Skeletal muscle satellite cell (primary cell): ENCODE data around the gene ZG16. TPM values are rescaled to one million over a fixed set of nuclear protein-coding genes. Genes with fewer than 3 reads are reported as not detected.
"Not testable (repeated sequence)": the region's sequence is repeated elsewhere in the genome, so short reads cannot be mapped to it uniquely, and the experiment has no call there.

Source experiments
- H3K27me3 ChIP-seq: 2 replicates; pipeline ENCODE4 v1.7.0; 2013; ENCODE audit warnings: low read length; ENCODE audit not compliant: control insufficient read depth, insufficient read depth
- H3K36me3 ChIP-seq: 2 replicates; pipeline ENCODE4 v1.7.0; 2013; ENCODE audit warnings: mild to moderate bottlenecking, control low read depth, low read length; ENCODE audit not compliant: insufficient read depth
- H3K4me1 ChIP-seq: 2 replicates; pipeline ENCODE4 v1.7.0; 2013; ENCODE audit warnings: low read length; ENCODE audit not compliant: control insufficient read depth, insufficient read depth
- H3K4me2 ChIP-seq: 2 replicates; pipeline ENCODE4 v1.7.0; 2013; ENCODE audit warnings: mild to moderate bottlenecking, low read length
- H3K4me3 ChIP-seq: 2 replicates; pipeline ENCODE4 v1.7.0; 2013; ENCODE audit warnings: low read length
- H3K9ac ChIP-seq: 2 replicates; pipeline ENCODE4 v1.7.0; 2013; ENCODE audit warnings: mild to moderate bottlenecking, low read depth, low read length, moderate library complexity
- H3K9me3 ChIP-seq: replicated peaks from 2 replicates; pipeline ENCODE4 v1.7.0; 2013; ENCODE audit warnings: mild to moderate bottlenecking, control low read depth, low read length
- total RNA-seq: library from RNA; depleted of rRNA; stranded (reverse); fragments of >200 nt; gene quantifications from 2 replicates; pipeline ENCODE4 v1.2.3, GENCODE V29; 2012; rRNA removed

ZG16 gene, protein sequence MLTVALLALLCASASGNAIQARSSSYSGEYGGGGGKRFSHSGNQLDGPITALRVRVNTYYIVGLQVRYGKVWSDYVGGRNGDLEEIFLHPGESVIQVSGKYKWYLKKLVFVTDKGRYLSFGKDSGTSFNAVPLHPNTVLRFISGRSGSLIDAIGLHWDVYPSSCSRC
- not detected in 2 replicates for total RNA-seq

DNA sequence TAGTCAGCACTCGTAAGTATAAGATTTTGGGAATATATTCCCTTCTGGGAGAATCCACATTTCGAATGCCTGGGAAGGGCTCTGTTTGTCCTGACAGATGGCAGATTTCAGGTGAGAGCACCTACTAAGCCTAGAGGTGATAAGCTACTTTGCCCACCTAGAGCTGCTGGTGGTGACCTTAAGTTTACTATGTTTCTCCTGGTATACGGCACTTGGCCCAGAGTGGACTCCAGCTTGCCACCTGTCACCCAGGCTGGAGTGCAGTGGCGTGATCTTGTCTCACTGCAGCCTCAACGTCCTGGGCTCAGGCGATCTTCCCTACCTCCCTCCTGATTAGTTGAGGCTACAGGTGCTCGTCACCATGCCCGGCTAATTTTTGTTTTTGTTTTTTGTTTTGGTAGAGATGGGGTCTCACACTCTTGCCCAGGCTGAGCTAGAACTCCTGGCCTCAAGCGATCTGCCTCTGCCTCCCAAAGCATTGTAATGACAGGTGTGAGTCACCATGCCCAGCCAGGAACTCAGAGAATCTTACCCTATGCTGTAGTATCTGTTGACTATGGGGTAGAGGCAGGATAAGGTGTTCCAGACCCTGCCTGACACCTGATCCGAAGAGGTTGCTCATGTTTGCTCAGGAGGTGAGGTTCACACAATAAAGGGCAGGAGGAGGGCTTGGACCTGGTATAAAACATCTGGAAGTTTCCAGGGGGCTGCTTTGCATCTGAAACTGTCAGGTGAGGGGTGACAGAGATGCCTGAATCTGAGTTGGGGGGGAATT is at the start of gene ZG16:
Gene ZG16, plus strand, starts transcription at position 681 of the 775 bp plus-strand sequence. CDS start 1,011 bp downstream, outside the sequence.
- Histone ChIP-seq H3K36me3 (no peaks in the 10 kb centered on the region), H3K4me3 (no peak within 1 kb of the TSS), H3K4me2 (no peak within 1 kb of the TSS), H3K9ac (no peak within 1 kb of the TSS), H3K9me3 (no peaks in the 10 kb centered on the region), H3K4me1 (no peaks in the 10 kb centered on the region), H3K27me3 (peaks cover 45% of the 10 kb centered on the region)

DNA sequence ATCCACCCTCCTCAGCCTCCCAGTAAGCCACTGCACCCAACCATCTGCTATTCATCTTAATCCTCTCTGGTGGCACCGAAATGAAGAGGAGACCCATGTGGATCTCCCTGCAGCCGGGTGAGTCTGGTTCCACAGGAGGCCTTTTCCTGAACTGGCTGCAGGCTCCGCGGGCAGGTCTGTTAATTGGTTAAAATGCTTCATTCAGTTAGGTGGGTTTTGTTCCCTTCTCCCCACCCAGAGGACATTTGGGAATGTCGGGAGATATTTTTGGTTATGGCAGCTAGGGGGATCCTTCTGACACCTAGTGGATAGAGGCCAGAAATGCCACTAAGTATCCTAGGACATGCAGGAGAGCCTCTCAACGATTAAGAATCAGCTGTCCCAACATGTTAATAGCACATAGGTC is 48.9 kb upstream of the ZG16 start:
- H3K4me2 ChIP-seq = peak overlapping the region; percentile 71
- H3K4me1 ChIP-seq = no peaks in the 10 kb centered on the region
- peak overlapping the region; percentile 57 for H3K4me3 ChIP-seq
- no peak overlapping the region for H3K9ac ChIP-seq
- no peaks in the 10 kb centered on the region for H3K36me3 ChIP-seq
- H3K27me3 ChIP-seq = peaks cover 25% of the 10 kb centered on the region
- H3K9me3 ChIP-seq = no peaks in the 10 kb centered on the region

DNA sequence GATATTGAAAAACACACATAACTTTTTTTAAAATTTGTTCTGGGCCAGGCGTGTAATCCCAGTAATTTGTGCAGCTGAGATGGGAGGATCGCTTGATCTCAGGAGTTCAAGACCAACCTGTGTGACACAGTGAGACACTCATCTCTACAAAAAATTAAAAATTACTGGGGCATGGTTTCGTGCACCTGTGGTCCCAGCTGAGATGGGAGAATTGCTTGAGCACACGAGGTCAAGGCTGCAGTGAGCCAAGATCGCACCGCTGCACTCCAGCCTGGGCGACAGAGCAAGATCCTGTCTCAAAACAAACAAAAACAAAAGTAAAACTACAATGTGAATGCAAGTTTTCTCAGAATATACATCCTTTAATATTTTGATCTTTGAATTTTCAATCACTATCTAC is 47.4 kb upstream of the ZG16 start:
- Histone ChIP-seq H3K9ac (no peak overlapping the region), H3K27me3 (peaks cover 31% of the 10 kb centered on the region), H3K36me3 (no peaks in the 10 kb centered on the region), H3K9me3 (no peaks in the 10 kb centered on the region), H3K4me3 (no peak overlapping the region), H3K4me1 (no peaks in the 10 kb centered on the region), H3K4me2 (no peak overlapping the region)

- H3K4me3 ChIP-seq, H3K4me1 ChIP-seq, H3K9me3 ChIP-seq, H3K36me3 ChIP-seq, H3K9ac ChIP-seq, H3K4me2 ChIP-seq: not testable (repeated sequence)
- peaks cover 38% of the 10 kb centered on the region for H3K27me3 ChIP-seq
These were observed 46.1 kb upstream of the ZG16 start for GRCh38 chr16:29731768-29732601.

DNA sequence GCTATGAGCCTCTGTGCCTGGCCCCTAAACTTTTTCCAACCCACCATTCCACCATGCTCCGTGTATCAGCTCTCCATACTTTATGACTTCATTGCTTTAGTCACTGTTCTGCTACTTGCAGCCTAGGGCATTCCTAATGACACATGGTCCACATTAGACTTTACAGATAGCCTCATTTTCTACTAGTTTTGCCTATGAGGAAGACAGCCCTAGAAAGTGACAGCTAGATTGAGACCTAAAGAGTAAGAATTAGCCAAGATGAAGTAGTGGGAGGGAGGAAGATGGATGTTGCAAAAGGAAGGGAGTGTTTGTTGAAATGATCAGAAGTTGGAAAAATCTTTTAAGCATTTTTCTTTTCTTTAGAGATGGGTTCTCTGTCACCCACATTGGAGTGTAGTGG is 43.3 kb upstream of the ZG16 start:
- H3K36me3 ChIP-seq = no peaks in the 10 kb centered on the region
- no peaks in the 10 kb centered on the region for H3K9me3 ChIP-seq
- H3K9ac ChIP-seq = no peak overlapping the region
- H3K4me3 ChIP-seq = no peak overlapping the region
- H3K4me2 ChIP-seq = no peak overlapping the region
- no peaks in the 10 kb centered on the region for H3K4me1 ChIP-seq
- H3K27me3 ChIP-seq = peaks cover 49% of the 10 kb centered on the region

DNA sequence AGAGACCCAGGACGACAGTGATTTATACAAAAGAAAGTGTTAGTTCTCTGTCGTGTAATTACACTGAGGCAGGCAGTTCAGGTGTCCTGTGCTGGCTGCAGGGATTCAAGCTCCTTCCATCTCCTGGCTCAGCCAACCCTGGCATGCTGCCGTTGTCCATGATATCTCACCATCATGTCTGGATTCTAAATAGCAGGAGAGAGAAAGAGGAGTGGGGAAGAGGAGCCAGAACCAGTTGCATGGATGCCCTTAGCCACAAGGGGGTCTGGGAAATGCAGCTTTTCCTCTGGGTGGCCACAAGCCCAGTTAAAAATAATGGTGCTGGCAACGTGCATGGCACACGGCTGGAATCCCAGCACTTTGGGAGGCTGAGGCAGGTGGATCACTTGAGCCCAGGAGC is 41.9 kb upstream of the ZG16 start:
- Histone ChIP-seq H3K4me1 (no peaks in the 10 kb centered on the region), H3K4me3 (no peak overlapping the region)

GRCh38 chr16:29736764-29737163 is 41.3 kb upstream of the ZG16 start:
- Histone ChIP-seq H3K4me1 (no peaks in the 10 kb centered on the region), H3K27me3 (peaks cover 58% of the 10 kb centered on the region), H3K36me3 (no peaks in the 10 kb centered on the region), H3K4me2 (no peak overlapping the region), H3K9ac (no peak overlapping the region), H3K9me3 (no peaks in the 10 kb centered on the region), H3K4me3 (no peak overlapping the region)

More for the DNA sequence above, 41.9 kb upstream of the ZG16 start:
- Histone ChIP-seq H3K36me3 (no peaks in the 10 kb centered on the region), H3K9ac (no peak overlapping the region), H3K27me3 (peaks cover 53% of the 10 kb centered on the region), H3K4me2 (no peak overlapping the region), H3K9me3 (no peaks in the 10 kb centered on the region)

DNA sequence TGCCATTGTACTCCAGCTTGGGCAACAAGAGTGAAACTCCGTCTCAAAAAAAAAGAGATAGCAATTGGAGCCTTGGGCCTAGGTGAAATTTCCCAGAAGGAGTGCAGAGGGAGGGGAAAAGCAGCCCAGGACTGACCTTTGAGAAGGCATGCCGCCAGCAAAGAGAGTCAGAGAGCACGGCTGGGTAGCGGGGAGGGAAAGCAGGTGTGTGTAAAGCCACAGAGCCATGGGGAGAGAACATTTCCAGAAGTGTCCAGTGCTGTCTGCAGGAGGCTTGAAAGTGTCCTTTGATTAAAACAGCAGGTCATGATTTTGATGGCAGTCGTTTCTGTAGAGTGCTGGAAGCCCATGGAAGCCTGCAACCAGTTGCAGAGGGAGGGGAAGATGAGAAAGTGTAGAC is 40.3 kb upstream of the ZG16 start:
- H3K36me3 ChIP-seq = no peaks in the 10 kb centered on the region
- H3K9ac ChIP-seq = no peak overlapping the region
- no peaks in the 10 kb centered on the region for H3K9me3 ChIP-seq
- H3K4me3 ChIP-seq = no peak overlapping the region
- no peak overlapping the region for H3K4me2 ChIP-seq
- H3K27me3 ChIP-seq = peaks cover 59% of the 10 kb centered on the region
- no peaks in the 10 kb centered on the region for H3K4me1 ChIP-seq

GRCh38 chr16:29738514-29738913 is 39.5 kb upstream of the ZG16 start:
- Histone ChIP-seq H3K36me3 (no peaks in the 10 kb centered on the region), H3K4me1 (no peaks in the 10 kb centered on the region), H3K9me3 (no peaks in the 10 kb centered on the region), H3K4me2 (no peak overlapping the region), H3K4me3 (no peak overlapping the region), H3K27me3 (peaks cover 62% of the 10 kb centered on the region), H3K9ac (no peak overlapping the region)

- H3K4me1 ChIP-seq = not testable (repeated sequence)
These were observed 38.0 kb upstream of the ZG16 start for GRCh38 chr16:29739927-29740629.

GRCh38 chr16:29740630-29741015 is 37.4 kb upstream of the ZG16 start:
- H3K4me2 ChIP-seq, H3K9me3 ChIP-seq, H3K36me3 ChIP-seq, H3K4me1 ChIP-seq, H3K4me3 ChIP-seq, H3K9ac ChIP-seq: not testable (repeated sequence)
- H3K27me3 ChIP-seq = peaks cover 61% of the 10 kb centered on the region

More at GRCh38 chr16:29739927-29740629, 38.0 kb upstream of the ZG16 start:
- not testable (repeated sequence) for H3K4me2 ChIP-seq, H3K36me3 ChIP-seq, H3K9ac ChIP-seq, H3K9me3 ChIP-seq, H3K4me3 ChIP-seq
- peaks cover 60% of the 10 kb centered on the region for H3K27me3 ChIP-seq
